BLaER1 (cell line): ENCODE measurements around the gene CHN1.

ENCODE experiments used
- H3K27ac ChIP-seq: shearing (Covaris generic); formaldehyde crosslinking; 2 replicates; pipeline ENCODE4 v1.8.1; 2022
- H3K27me3 ChIP-seq: shearing (Covaris generic); formaldehyde crosslinking; 2 replicates; pipeline ENCODE4 v1.8.1; 2022
- H3K36me3 ChIP-seq: shearing (Covaris generic); formaldehyde crosslinking; 2 replicates; pipeline ENCODE4 v1.8.1; 2022
- H3K4me1 ChIP-seq: shearing (Covaris generic); formaldehyde crosslinking; 2 replicates; pipeline ENCODE4 v1.8.1; 2022
- H3K4me2 ChIP-seq: shearing (Covaris generic); formaldehyde crosslinking; 2 replicates; pipeline ENCODE4 v1.8.1; 2022
- H3K4me3 ChIP-seq: shearing (Covaris generic); formaldehyde crosslinking; 2 replicates; pipeline ENCODE4 v1.8.1; 2022
- H3K9ac ChIP-seq: shearing (Covaris generic); formaldehyde crosslinking; 2 replicates; pipeline ENCODE4 v1.8.1; 2022
- H3K9me3 ChIP-seq: shearing (Covaris generic); formaldehyde crosslinking; 2 replicates; pipeline ENCODE4 v1.8.1; 2022
- H4K20me1 ChIP-seq: shearing (Covaris generic); formaldehyde crosslinking; 2 replicates; pipeline ENCODE4 v1.8.1; 2022
- Cebpa-rat ChIP-seq: shearing (Covaris generic); IDR thresholded peaks from 2 replicates; pipeline ENCODE4 v1.8.1; 2022

CHN1 gene

GRCh38 chr2:174776675-174777074 lies 228.5 kb downstream of the CHN1 start:
- no peaks in the 10 kb centered on the region for H3K36me3 ChIP-seq
- H3K27me3 ChIP-seq, result no peaks in the 10 kb centered on the region
- peaks cover 56% of the 10 kb centered on the region for H3K4me1 ChIP-seq
- H3K4me2 ChIP-seq, result peak overlapping the region; percentile 84; the same call in 1 of the 2 replicates
- TF ChIP-seq Cebpa-rat, result no peak
- H3K27ac ChIP-seq, result no peak overlapping the region
- H3K9me3 ChIP-seq, result no peaks in the 10 kb centered on the region
- no peak overlapping the region for H3K9ac ChIP-seq
- H4K20me1 ChIP-seq, result no peaks in the 10 kb centered on the region
- no peak overlapping the region for H3K4me3 ChIP-seq

GRCh38 chr2:174776223-174776622 lies 229.0 kb downstream of the CHN1 start:
- Histone ChIP-seq H3K27me3 (no peaks in the 10 kb centered on the region), H3K4me1 (peaks cover 58% of the 10 kb centered on the region), H3K9me3 (no peaks in the 10 kb centered on the region), H3K27ac (no peak overlapping the region), H3K36me3 (no peaks in the 10 kb centered on the region), H3K4me3 (no peak overlapping the region), H3K4me2 (peak overlapping the region; percentile 25), H3K9ac (no peak overlapping the region), H4K20me1 (no peaks in the 10 kb centered on the region)
- TF ChIP-seq Cebpa-rat, result no peak

- Histone ChIP-seq H3K9ac (no peak overlapping the region), H3K27ac (no peak overlapping the region), H3K36me3 (no peaks in the 10 kb centered on the region), H3K27me3 (no peaks in the 10 kb centered on the region), H3K4me1 (peaks cover 58% of the 10 kb centered on the region), H4K20me1 (no peaks in the 10 kb centered on the region), H3K4me3 (no peak overlapping the region), H3K9me3 (no peaks in the 10 kb centered on the region), H3K4me2 (peak overlapping the region; percentile 25)
- no peak for TF ChIP-seq Cebpa-rat
Observed at GRCh38 chr2:174775571-174775980, 229.6 kb downstream of the CHN1 start.

- no peaks in the 10 kb centered on the region for H3K9me3 ChIP-seq
Observed at GRCh38 chr2:174774886-174775285, 230.3 kb downstream of the CHN1 start.

DNA sequence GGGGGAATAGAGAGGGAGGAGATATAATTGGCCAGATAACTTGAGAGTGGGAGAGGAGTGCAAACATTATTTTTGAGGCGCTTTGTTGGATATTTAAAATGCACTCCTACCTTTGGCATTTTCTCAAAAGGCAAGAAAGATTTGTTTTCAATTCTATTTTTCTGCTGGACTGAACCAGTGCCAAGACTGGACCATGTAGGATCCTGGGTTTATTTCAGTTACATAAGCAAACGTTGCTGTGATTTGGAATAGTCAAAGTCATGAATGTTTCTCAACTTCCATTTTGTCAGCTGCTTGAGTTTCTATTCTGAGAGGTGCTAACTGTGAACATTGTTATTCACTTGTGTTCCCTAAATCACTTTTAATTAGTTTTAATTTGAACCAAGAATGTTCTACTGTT lies 232.0 kb downstream of the CHN1 start:
- Histone ChIP-seq H3K9me3 (no peaks in the 10 kb centered on the region), H3K9ac (no peak overlapping the region), H4K20me1 (no peaks in the 10 kb centered on the region), H3K27ac (no peak overlapping the region), H3K4me1 (peaks cover 38% of the 10 kb centered on the region), H3K4me3 (no peak overlapping the region), H3K36me3 (no peaks in the 10 kb centered on the region), H3K4me2 (no peak overlapping the region), H3K27me3 (no peaks in the 10 kb centered on the region)
- no peak for TF ChIP-seq Cebpa-rat

More at GRCh38 chr2:174774886-174775285, 230.3 kb downstream of the CHN1 start:
- Histone ChIP-seq H3K9ac (no peak overlapping the region), H3K4me3 (no peak overlapping the region), H3K27me3 (no peaks in the 10 kb centered on the region), H3K36me3 (no peaks in the 10 kb centered on the region), H3K4me2 (no peak overlapping the region), H3K4me1 (peaks cover 55% of the 10 kb centered on the region), H4K20me1 (no peaks in the 10 kb centered on the region), H3K27ac (no peak overlapping the region)
- TF ChIP-seq Cebpa-rat, result no peak

- no peaks in the 10 kb centered on the region for H3K36me3 ChIP-seq
- peaks cover 31% of the 10 kb centered on the region for H3K4me1 ChIP-seq
- H3K27me3 ChIP-seq, result no peaks in the 10 kb centered on the region
- no peaks in the 10 kb centered on the region for H4K20me1 ChIP-seq
- no peak overlapping the region for H3K4me2 ChIP-seq
- H3K27ac ChIP-seq, result no peak overlapping the region
- no peak overlapping the region for H3K9ac ChIP-seq
- H3K4me3 ChIP-seq, result no peak overlapping the region
- no peaks in the 10 kb centered on the region for H3K9me3 ChIP-seq
- TF ChIP-seq Cebpa-rat, result no peak
Observed at GRCh38 chr2:174772472-174772801, 232.7 kb downstream of the CHN1 start.

DNA sequence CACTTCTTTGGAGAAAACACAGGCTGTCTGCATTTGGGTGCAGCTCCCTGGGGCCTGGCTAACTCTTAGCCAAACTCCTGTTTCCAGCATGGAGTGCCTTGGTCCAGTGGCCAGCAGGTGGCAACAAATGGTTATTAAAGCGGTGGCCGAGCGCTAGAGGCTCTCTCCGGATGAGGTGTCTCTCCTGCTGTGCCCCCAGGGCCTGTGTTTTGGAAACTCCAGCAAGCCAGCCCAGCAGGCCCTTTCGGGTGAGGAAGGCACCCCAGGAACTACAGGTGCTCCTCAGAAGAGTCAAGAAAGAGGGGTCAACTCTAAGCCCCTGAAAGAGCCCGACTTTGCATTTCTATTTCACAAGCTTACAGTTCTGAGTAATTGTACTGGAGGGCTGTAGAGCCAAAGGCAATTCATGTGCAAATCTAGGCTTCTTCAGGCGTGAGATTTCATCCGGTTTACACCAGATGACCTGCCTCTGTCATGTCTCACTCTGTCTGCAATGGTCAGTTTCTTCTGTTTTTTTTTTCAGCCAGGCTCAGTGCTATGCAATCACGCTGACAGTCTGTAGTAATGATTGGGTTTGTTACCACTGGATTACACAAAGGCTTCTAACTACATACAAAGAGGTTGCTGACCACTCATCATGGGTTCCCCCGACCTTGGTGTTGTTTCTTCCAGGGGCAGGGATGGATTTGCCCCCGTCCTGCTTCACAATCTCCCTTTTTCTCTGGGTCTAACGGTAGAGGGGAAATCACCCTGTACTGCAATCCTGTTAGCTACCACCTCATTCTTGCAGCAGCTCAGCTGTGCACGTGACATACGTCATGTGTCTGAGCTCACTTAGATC lies 233.3 kb downstream of the CHN1 start:
- Histone ChIP-seq H3K4me2 (no peak overlapping the region), H3K9me3 (no peaks in the 10 kb centered on the region), H3K27ac (no peak overlapping the region)

DNA sequence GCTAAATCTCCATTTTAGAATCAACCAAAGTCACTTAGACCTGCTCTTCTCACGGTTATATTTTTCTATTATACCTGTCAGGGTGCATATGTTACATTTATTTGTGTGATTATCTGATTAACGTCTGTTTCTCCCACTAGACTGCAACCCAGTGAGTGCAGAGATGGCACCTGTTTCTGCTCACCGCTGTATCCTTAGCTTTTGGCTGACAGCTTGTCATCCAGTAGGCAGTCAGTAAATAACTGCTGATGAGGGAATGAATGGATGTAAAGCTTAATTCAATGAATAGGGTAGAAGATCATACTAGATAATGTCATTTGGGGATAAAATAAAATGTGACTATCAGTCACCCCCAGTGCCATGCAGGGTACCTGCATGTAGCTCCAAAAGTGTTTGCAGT lies 234.0 kb downstream of the CHN1 start:
- Histone ChIP-seq H3K9me3 (no peaks in the 10 kb centered on the region), H3K9ac (no peak overlapping the region), H3K36me3 (no peaks in the 10 kb centered on the region), H3K4me1 (peaks cover 28% of the 10 kb centered on the region), H3K27ac (no peak overlapping the region), H4K20me1 (no peaks in the 10 kb centered on the region), H3K27me3 (no peaks in the 10 kb centered on the region), H3K4me2 (no peak overlapping the region), H3K4me3 (no peak overlapping the region)
- no peak for TF ChIP-seq Cebpa-rat

More for the DNA sequence above, 233.3 kb downstream of the CHN1 start:
- Histone ChIP-seq H3K27me3 (no peaks in the 10 kb centered on the region), H3K4me1 (peaks cover 29% of the 10 kb centered on the region), H3K4me3 (no peak overlapping the region), H3K36me3 (no peaks in the 10 kb centered on the region), H4K20me1 (no peaks in the 10 kb centered on the region), H3K9ac (no peak overlapping the region)
- TF ChIP-seq Cebpa-rat, result no peak

DNA sequence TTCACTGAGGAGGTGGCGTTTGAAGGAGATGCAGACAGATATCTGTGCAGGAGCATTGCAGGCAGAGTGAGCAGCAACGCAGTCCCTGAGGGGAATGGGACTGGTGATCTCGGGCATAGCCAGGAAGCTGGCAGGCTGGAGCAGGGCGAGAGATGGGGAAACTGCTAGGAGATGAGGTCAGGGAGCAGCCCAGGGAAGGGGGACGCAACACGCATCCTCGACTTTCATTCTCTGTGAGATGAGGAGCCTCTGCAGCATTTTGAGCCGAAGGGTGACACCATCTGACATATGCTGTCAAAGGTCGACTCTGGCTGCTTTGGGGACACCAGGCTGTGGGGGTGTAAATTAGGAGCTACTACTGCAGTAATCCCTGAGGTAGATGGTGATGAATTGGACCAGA lies 236.6 kb downstream of the CHN1 start:
- H3K27me3 ChIP-seq, result no peaks in the 10 kb centered on the region
- H3K4me1 ChIP-seq, result peaks cover 39% of the 10 kb centered on the region
- no peaks in the 10 kb centered on the region for H4K20me1 ChIP-seq
- H3K9me3 ChIP-seq, result no peaks in the 10 kb centered on the region
- no peak overlapping the region for H3K9ac ChIP-seq
- H3K4me3 ChIP-seq, result no peak overlapping the region
- no peak overlapping the region for H3K27ac ChIP-seq
- TF ChIP-seq Cebpa-rat, result no peak
- no peak overlapping the region for H3K4me2 ChIP-seq
- H3K36me3 ChIP-seq, result no peaks in the 10 kb centered on the region

DNA sequence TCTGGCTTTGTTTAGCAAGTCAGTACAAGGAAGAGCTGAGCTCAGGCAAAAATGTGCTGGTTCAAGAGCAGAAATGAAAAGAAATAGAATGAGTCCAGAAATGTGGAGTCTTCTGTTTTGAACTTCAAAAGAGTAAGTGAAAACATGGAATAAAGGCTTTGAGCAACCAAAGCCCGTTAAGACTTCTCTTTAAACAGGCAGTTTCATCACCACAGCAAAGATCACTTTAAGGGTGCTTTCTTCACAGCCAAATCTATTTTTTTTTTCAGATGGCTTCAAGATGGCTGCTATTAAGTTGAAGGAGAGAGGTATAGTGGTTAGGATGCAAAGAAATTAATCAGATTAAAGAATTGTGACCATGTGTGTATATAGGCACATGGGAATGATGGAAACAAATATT lies 238.9 kb downstream of the CHN1 start:
- Histone ChIP-seq H3K27me3 (no peaks in the 10 kb centered on the region), H3K36me3 (no peaks in the 10 kb centered on the region), H3K9me3 (no peaks in the 10 kb centered on the region), H3K9ac (no peak overlapping the region), H3K27ac (no peak overlapping the region), H3K4me2 (no peak overlapping the region), H4K20me1 (no peaks in the 10 kb centered on the region), H3K4me1 (peaks cover 50% of the 10 kb centered on the region), H3K4me3 (no peak overlapping the region)
- no peak for TF ChIP-seq Cebpa-rat
